Loucy (cell line): Measurements from ENCODE around the gene ZBED3.

Source experiments
- EZH2phosphoT487 ChIP-seq: fragments of 200-600 bp; IDR thresholded peaks from 2 replicates; pipeline ENCODE4 v1.6.1; 2018; ENCODE audit warnings: antibody characterized with exemption, mild to moderate bottlenecking, moderate library complexity, borderline replicate concordance
- TF ChIP-seq, protein P1 (sequence below): fragments of 200-600 bp; sonication (generic); conservative IDR thresholded peaks from 2 replicates; pipeline ENCODE4 v1.5.1; 2014; ENCODE audit warnings: mild to moderate bottlenecking, antibody characterized with exemption, low read length

DNA sequence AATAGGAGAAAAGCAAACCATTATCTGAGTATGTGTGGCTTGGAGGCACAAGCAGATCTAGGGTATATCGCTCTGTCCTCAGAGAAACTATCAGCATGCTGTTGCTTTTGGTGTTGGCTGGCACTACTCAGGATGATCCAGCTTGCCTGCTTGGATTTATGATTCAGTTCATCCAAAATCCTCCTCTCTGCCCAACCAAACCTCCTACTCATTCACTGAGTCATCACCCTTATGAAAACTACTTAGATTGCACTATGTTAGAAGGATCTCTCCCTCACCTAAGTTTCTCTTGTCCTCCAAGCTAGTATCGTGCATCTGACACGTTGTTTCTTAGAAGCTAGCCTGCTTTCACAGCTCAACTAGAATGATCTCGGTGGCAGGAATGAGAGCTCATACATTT, 14.2 kb upstream of the ZBED3 start:
- TF ChIP-seq, protein P1, sequence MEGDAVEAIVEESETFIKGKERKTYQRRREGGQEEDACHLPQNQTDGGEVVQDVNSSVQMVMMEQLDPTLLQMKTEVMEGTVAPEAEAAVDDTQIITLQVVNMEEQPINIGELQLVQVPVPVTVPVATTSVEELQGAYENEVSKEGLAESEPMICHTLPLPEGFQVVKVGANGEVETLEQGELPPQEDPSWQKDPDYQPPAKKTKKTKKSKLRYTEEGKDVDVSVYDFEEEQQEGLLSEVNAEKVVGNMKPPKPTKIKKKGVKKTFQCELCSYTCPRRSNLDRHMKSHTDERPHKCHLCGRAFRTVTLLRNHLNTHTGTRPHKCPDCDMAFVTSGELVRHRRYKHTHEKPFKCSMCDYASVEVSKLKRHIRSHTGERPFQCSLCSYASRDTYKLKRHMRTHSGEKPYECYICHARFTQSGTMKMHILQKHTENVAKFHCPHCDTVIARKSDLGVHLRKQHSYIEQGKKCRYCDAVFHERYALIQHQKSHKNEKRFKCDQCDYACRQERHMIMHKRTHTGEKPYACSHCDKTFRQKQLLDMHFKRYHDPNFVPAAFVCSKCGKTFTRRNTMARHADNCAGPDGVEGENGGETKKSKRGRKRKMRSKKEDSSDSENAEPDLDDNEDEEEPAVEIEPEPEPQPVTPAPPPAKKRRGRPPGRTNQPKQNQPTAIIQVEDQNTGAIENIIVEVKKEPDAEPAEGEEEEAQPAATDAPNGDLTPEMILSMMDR = no peak
- TF ChIP-seq EZH2phosphoT487 = no peak
